ENCODE results near the gene UBR4.

DNA sequence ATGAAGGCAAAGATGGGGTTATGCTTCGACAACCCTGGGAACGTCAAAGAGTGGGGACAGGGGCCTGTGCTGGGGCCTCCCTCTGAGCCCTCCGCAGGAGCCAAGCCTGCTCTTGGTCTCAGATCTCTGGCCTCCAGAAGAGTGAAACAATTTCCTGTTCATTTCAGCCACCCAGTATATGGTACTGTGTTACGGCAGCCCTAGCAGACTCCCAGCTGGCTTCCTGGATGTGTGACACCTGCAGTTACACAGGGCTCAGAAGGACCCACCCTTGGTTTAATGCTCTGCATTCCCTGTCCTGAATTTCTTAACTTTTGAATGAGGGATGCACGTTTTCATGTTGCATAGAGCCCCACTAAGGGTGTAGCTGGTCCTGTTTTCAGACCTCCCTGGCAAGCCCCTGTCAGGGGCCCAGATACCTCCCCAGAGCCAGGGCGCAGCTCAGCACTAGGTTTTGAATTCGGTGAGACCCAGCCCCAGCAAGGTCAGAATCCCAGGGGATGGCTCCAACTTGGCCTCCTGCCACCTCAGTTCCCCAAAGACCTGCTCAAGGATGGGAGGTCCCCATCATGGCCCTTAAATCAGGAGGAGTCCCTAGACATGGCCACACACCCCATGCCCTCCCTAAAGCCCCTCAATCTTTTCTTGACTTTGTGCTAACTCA is 174.6 kb downstream of the UBR4 start:
- TF ChIP-seq POLR2A (IDR thresholded peaks at IDR 0.05; ENCODE audit: low read length) (no peak), GATA1 (IDR thresholded peaks at IDR 0.05; ENCODE audit: low read depth, low read length) (no peak)
